Peyer's patch (tissue), 4 donors: Measurements from ENCODE around the gene CLCN7.

ENCODE experiments used
- CTCF ChIP-seq, 6 experiments: fragments of 450-650 bp in 4 of 6; fragments of 200-600 bp in 2 of 6; sonication (generic) in 1 of 6; IDR thresholded peaks; one replicate each; pipeline ENCODE4 v1.5.1; 2017 to 2019; ENCODE audit warnings: antibody characterized with exemption in 6 of 6, mild to moderate bottlenecking in 3 of 6, moderate library complexity in 1 of 6
- POLR2A ChIP-seq, 2 donors: fragments of 450-650 bp; IDR thresholded peaks; one replicate each; pipeline ENCODE4 v1.5.1; 2017; ENCODE audit warnings: antibody characterized with exemption in 2 of 2, mild to moderate bottlenecking in 2 of 2, moderate library complexity in 2 of 2

- TF ChIP-seq CTCF (IDR thresholded peaks at IDR 0.05) (no peak), POLR2A (IDR thresholded peaks at IDR 0.05) (no peak)
These were observed 66.5 kb downstream of the CLCN7 start for GRCh38 chr16:1408171-1408837.
